Stimulated activated CD4-positive, alpha-beta T cell treated with anti-CD3 and anti-CD28 coated beads, Interleukin-1b, Interleukin-23, amount 100 ng/mL, for 24 hours (primary cell): ENCODE measurements around the gene KLHL35.
A peak's percentile ranks its signal among the peaks of the same experiment; 100 is the strongest.

Source experiments
- DNase-seq, 4 experiments: peaks; one replicate each; pipeline ENCODE4 v3.0.0-alpha.2; 2020; ENCODE audit warnings: low read depth in 4 of 4, low spot score in 1 of 4

KLHL35 gene

GRCh38 chr11:75442161-75442885 is 9.3 kb upstream of the KLHL35 start:
- DNase-seq, result no peak

- DNase-seq, result no peak
Observed at GRCh38 chr11:75441804-75442132, 8.8 kb upstream of the KLHL35 start.

- no peak for DNase-seq
Observed at GRCh38 chr11:75440960-75441803, 8.2 kb upstream of the KLHL35 start.

GRCh38 chr11:75439495-75440120 is 6.6 kb upstream of the KLHL35 start:
- no peak for DNase-seq

- no peak for DNase-seq
Observed at GRCh38 chr11:75439026-75439425, 6.0 kb upstream of the KLHL35 start.

GRCh38 chr11:75437966-75438659 is 5.1 kb upstream of the KLHL35 start:
- DNase-seq, result no peak

GRCh38 chr11:75436806-75437205 is 3.8 kb upstream of the KLHL35 start:
- DNase-seq, result no peak

GRCh38 chr11:75435571-75435925 is 2.5 kb upstream of the KLHL35 start:
- DNase-seq, result no peak

- no peak for DNase-seq
Observed at GRCh38 chr11:75434886-75435570, 2.0 kb upstream of the KLHL35 start.

GRCh38 chr11:75434051-75434450 is 1.0 kb upstream of the KLHL35 start:
- no peak for DNase-seq

- DNase-seq, result no peak
Observed at GRCh38 chr11:75433443-75433842, 440 bp upstream of the KLHL35 start.

GRCh38 chr11:75431533-75432525 is 1.2 kb downstream of the KLHL35 start:
- DNase-seq, result no peak

- DNase-seq, result no peak
Observed at GRCh38 chr11:75430714-75431532, 2.1 kb downstream of the KLHL35 start.

GRCh38 chr11:75429902-75430713 is 2.9 kb downstream of the KLHL35 start:
- DNase-seq, result peak in 3 of 4 experiments; percentile 37 to 44 (median 37)

- no peak for DNase-seq
Observed at GRCh38 chr11:75429641-75429901, 3.4 kb downstream of the KLHL35 start.

- DNase-seq, result no peak
Observed at GRCh38 chr11:75428989-75429640, 3.9 kb downstream of the KLHL35 start.

GRCh38 chr11:75428281-75428724 is 4.7 kb downstream of the KLHL35 start:
- DNase-seq, result peak in 2 of 4 experiments; percentile 57 to 69

- no peak for DNase-seq
Observed at GRCh38 chr11:75427181-75427580, 5.8 kb downstream of the KLHL35 start.
